Naive thymus-derived CD4-positive, alpha-beta T cell (primary cell): ENCODE measurements around the gene GJC1. TPM values are rescaled to one million over a fixed set of nuclear protein-coding genes. Genes with fewer than 3 reads are reported as not detected.

Experiments used
- ATAC-seq: fragments of 150-1000 bp; cut with Tn5 transposase; 2 replicates; pipeline ENCODE4 v1.10.0; 2021; ENCODE audit warnings: mild to moderate bottlenecking, moderate library complexity
- CTCF ChIA-PET: fragments of 350-600 bp; sonication (Branson Sonifier 250); formaldehyde crosslinking; loops from one replicate; lab custom pipeline; 2021; ENCODE audit warnings: antibody characterized with exemption; lab: Charles Lee
- POLR2A ChIA-PET: fragments of 350-600 bp; sonication (Branson Sonifier 250); formaldehyde crosslinking; loops from one replicate; lab custom pipeline; 2021; ENCODE audit warnings: antibody characterized with exemption, inconsistent platforms; lab: Charles Lee
- DNase-seq, 9 donors: peaks; one replicate each; pipeline versions ENCODE4 v3.0.0 to v3.0.0-alpha.2; 2020 to 2022; ENCODE audit warnings: mixed read lengths in 1 of 9
- H3K27ac ChIP-seq: one replicate; pipeline ENCODE4 v1.7.0; 2013; ENCODE audit warnings: mild to moderate bottlenecking, low read depth, low read length, moderate library complexity
- H3K27me3 ChIP-seq, 2 donors: one replicate each; pipeline ENCODE4 v1.7.0; 2013; ENCODE audit warnings: low read length in 2 of 2, mild to moderate bottlenecking in 2 of 2, moderate library complexity in 2 of 2; ENCODE audit not compliant: control insufficient read depth in 2 of 2, insufficient read depth in 2 of 2
- H3K36me3 ChIP-seq, 3 experiments: 1 replicate in 2 of 3; 2 replicates in 1 of 3; pipeline ENCODE4 v1.7.0; 2013; ENCODE audit warnings: low read length in 3 of 3, mild to moderate bottlenecking in 3 of 3, moderate library complexity in 1 of 3; ENCODE audit not compliant: insufficient read depth in 3 of 3, control insufficient read depth in 2 of 3
- H3K4me1 ChIP-seq, 2 donors: one replicate each; pipeline ENCODE4 v1.7.0; 2013; ENCODE audit warnings: low read length in 2 of 2, mild to moderate bottlenecking in 2 of 2, moderate library complexity in 1 of 2; ENCODE audit not compliant: control insufficient read depth in 2 of 2, insufficient read depth in 2 of 2
- H3K4me3 ChIP-seq: 2 replicates; pipeline ENCODE4 v1.7.0; 2013; ENCODE audit warnings: mild to moderate bottlenecking, low read length
- H3K9me3 ChIP-seq, 3 experiments: 1 replicate in 2 of 3; 2 replicates in 1 of 3; pipeline ENCODE4 v1.7.0; 2013; ENCODE audit warnings: low read length in 3 of 3; ENCODE audit not compliant: control insufficient read depth in 2 of 3
- H3K27ac Mint-ChIP-seq, 9 donors: one replicate each; pipeline ENCODE4 v1.8.0; 2020 to 2022; ENCODE audit warnings: mixed read lengths in 9 of 9, mild to moderate bottlenecking in 8 of 9, moderate library complexity in 5 of 9, inconsistent platforms in 2 of 9
- H3K27me3 Mint-ChIP-seq, 5 donors: one replicate each; pipeline ENCODE4 v1.8.0; 2021 to 2022; ENCODE audit warnings: mixed read lengths in 5 of 5, mild to moderate bottlenecking in 1 of 5
- H3K36me3 Mint-ChIP-seq, 5 donors: one replicate each; pipeline ENCODE4 v1.8.0; 2020 to 2022; ENCODE audit warnings: mixed read lengths in 5 of 5, mild to moderate bottlenecking in 3 of 5, inconsistent platforms in 1 of 5
- H3K4me1 Mint-ChIP-seq, 7 donors: one replicate each; pipeline ENCODE4 v1.8.0; 2020 to 2022; ENCODE audit warnings: mixed read lengths in 7 of 7, mild to moderate bottlenecking in 3 of 7, inconsistent platforms in 1 of 7
- H3K4me3 Mint-ChIP-seq, 10 donors: one replicate each; pipeline ENCODE4 v1.8.0; 2020 to 2022; ENCODE audit warnings: mild to moderate bottlenecking in 10 of 10, mixed read lengths in 10 of 10, moderate library complexity in 6 of 10, inconsistent platforms in 2 of 10
- H3K9me3 Mint-ChIP-seq, 11 donors: one replicate each; pipeline ENCODE4 v1.8.0; 2020 to 2022; ENCODE audit warnings: mixed read lengths in 11 of 11, mild to moderate bottlenecking in 4 of 11, inconsistent platforms in 1 of 11, moderate library complexity in 1 of 11
- intact Hi-C, 2 donors: fragments of 100-400 bp; cut with micrococcal nuclease; formaldehyde crosslinking; loops; one replicate each; pipeline ENCODE4 v1.15.1; 2023
- polyA plus RNA-seq, 2 donors: library from polyadenylated mRNA; unstranded; fragments of 300-500 nt; fragmentation: Illumina TruSeq; gene quantifications; one replicate each; pipeline ENCODE4 v1.2.3, GENCODE V29; 2021
- total RNA-seq, 6 experiments: library from RNA in 5 of 6; stranded (reverse) in 5 of 6; gene quantifications; 1 replicate in 5 of 6; 2 replicates in 1 of 6; pipeline ENCODE4 v1.2.3 and lab custom pipeline; 2021 to 2026

GJC1 gene
- total and polyA plus RNA-seq, 7 experiments from 2014 or later: 0.20 to 1.4 TPM; not detected in 5

GRCh38 chr17:44778656-44779210, 51.4 kb downstream of the GJC1 start:
- peak overlapping the region in 2 of 9 donors; percentile 14 to 18 for H3K27ac Mint-ChIP-seq
- H3K4me1 Mint-ChIP-seq: peaks cover 0 to 14% (median 9%) of the 10 kb centered on the region in 7 donors
- no peaks in the 10 kb centered on the region for H3K36me3 Mint-ChIP-seq
- no peak for DNase-seq
- H3K4me3 Mint-ChIP-seq: peak overlapping the region; percentile 8 to 72 (median 60)
- peak overlapping the region; percentile 59 for H3K4me3 ChIP-seq
- no peaks in the 10 kb centered on the region for H3K9me3 ChIP-seq
- peaks cover 0 to 11% (median 0%) of the 10 kb centered on the region in 5 donors for H3K27me3 Mint-ChIP-seq
- ATAC-seq: no peak
- H3K27ac ChIP-seq: no peak overlapping the region
- ChIA-PET CTCF (interaction anchor here (1.0 to 13.5 kb wide), 4 partner anchors 9 to 245 kb away, joined by 3 to 146 read pairs (median 4); no protein-coding TSS in a partner anchor), POLR2A (no interaction called here)
- H3K27me3 ChIP-seq: no peaks in the 10 kb centered on the region
- no peaks in the 10 kb centered on the region for H3K9me3 Mint-ChIP-seq
- intact Hi-C loops: loop anchor here (1.0 to 10.0 kb wide), 9 partner anchors 54 to 536 kb away; partner anchors contain the start of genes GJC1 (in 1 of the 2), KIF18B (in 1 of the 2), MAP3K14 (in 1 of the 2) and PLCD3 (in 1 of the 2)
- H3K4me1 ChIP-seq: peaks cover 0 to 11% of the 10 kb centered on the region in 2 donors
- H3K36me3 ChIP-seq: no peaks in the 10 kb centered on the region

DNA sequence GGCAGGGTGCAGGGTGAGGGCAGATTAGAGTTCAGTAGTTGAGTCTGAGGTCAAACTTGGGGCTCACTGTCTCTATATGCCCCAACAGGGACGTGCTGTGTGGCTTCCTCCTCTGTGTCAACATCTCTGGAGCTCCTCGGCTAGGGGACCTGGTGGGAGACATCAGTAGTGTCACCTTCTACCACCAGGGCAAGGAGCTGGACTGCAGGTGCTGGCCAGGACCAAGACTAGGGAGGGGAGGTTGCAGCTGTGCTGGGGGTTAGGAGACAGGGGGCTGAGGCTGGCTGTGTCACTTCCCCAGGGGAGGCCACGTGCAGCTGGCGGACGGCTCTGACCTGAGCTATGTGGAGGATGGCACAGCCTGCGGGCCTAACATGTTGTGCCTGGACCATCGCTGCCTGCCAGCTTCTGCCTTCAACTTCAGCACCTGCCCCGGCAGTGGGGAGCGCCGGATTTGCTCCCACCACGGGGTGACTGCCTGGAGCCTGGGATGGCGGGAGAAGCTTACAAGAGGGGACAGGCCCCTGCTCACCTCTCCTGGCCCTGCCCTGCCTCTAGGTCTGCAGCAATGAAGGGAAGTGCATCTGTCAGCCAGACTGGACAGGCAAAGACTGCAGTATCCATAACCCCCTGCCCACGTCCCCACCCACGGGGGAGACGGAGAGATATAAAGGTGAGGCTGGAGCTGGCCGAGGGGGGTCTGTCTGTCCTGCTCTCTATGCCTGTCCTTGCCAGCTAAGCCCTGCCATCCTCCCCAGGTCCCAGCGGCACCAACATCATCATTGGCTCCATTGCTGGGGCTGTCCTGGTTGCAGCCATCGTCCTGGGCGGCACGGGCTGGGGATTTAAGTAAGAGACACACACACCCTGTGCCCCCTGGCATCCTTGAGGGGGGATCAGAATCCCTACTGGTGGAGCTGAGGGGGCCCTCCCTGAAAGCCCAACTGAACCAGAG, 52.4 kb downstream of the GJC1 start:
- ChIA-PET POLR2A (interaction anchor here (1.0 kb wide), 1 partner anchor 89 kb away, joined by 3 read pairs; no protein-coding TSS in a partner anchor), CTCF (interaction anchor here (1.2 to 13.5 kb wide), 2 partner anchors 89 to 117 kb away, joined by 4 to 146 read pairs; no protein-coding TSS in a partner anchor)
- Histone ChIP-seq H3K4me3 (no peak overlapping the region), H3K27ac (no peak overlapping the region), H3K9me3 (no peaks in the 10 kb centered on the region), H3K36me3 (no peaks in the 10 kb centered on the region), H3K27me3 (no peaks in the 10 kb centered on the region), H3K4me1 (peaks cover 0 to 11% of the 10 kb centered on the region in 2 donors)
- peak overlapping the region in 5 of 10 donors; percentile 38 to 89 (median 42) for H3K4me3 Mint-ChIP-seq
- H3K27ac Mint-ChIP-seq: peak overlapping the region in 1 of 9 donors; percentile 13
- ATAC-seq: no peak
- intact Hi-C loops: loop anchor here (5.0 to 10.0 kb wide), 6 partner anchors 55 to 537 kb away; partner anchors contain the start of genes GJC1 (in 1 of the 2), KIF18B (in 1 of the 2), MAP3K14 (in 1 of the 2) and PLCD3 (in 1 of the 2)
- peaks cover 0 to 14% (median 9%) of the 10 kb centered on the region in 7 donors for H3K4me1 Mint-ChIP-seq
- H3K27me3 Mint-ChIP-seq: peaks cover 0 to 11% (median 0%) of the 10 kb centered on the region in 5 donors
- no peaks in the 10 kb centered on the region for H3K9me3 Mint-ChIP-seq
- no peak for DNase-seq
- no peaks in the 10 kb centered on the region for H3K36me3 Mint-ChIP-seq

DNA sequence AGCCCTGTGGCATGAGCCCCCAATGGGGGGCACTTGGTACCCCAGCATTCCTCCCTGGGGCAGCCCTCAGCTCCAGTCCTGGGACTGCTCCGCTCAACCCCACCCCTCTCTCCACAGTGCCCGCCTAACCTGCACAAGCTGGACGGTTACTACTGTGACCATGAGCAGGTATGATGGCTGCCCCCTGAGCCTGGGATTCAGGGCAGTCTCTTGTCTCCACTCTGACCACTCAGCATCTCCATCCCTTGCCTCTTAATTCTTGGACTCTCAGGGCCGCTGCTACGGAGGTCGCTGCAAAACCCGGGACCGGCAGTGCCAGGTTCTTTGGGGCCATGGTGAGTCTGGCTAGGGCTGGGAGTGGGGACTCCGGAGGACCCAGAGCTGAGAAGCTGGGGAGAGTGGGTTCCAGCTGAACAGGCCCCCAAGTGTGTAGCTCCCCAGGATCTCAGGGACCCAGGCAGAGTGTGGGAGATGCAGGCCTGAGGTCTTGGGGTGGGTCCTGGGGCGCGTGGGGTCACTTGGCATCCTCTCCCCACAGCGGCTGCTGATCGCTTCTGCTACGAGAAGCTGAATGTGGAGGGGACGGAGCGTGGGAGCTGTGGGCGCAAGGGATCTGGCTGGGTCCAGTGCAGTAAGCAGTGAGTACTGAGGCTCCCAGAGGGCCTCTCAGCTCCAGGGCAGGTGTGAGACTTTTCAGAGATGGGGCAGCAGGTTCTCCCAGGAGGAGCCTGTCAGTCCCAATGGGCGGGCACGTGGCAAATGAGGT, 53.3 kb downstream of the GJC1 start:
- Histone ChIP-seq H3K27me3 (no peaks in the 10 kb centered on the region), H3K9me3 (no peaks in the 10 kb centered on the region), H3K27ac (no peak overlapping the region), H3K36me3 (no peaks in the 10 kb centered on the region), H3K4me3 (peak overlapping the region; percentile 87), H3K4me1 (peaks cover 0 to 11% of the 10 kb centered on the region in 2 donors)
- peaks cover 0 to 14% (median 9%) of the 10 kb centered on the region in 7 donors for H3K4me1 Mint-ChIP-seq
- H3K4me3 Mint-ChIP-seq: peak overlapping the region; percentile 37 to 92 (median 88)
- no peak for DNase-seq
- ATAC-seq: no peak
- CTCF ChIA-PET: interaction anchor here (1.2 to 13.5 kb wide), 3 partner anchors 90 to 246 kb away, joined by 4 to 146 read pairs (median 9); no protein-coding TSS in a partner anchor
- no peaks in the 10 kb centered on the region for H3K9me3 Mint-ChIP-seq
- H3K36me3 Mint-ChIP-seq: no peaks in the 10 kb centered on the region
- H3K27me3 Mint-ChIP-seq: peaks cover 0 to 9% (median 0%) of the 10 kb centered on the region in 5 donors
- POLR2A ChIA-PET: interaction anchor here (1.0 kb wide), 1 partner anchor 90 kb away, joined by 3 read pairs; no protein-coding TSS in a partner anchor
- intact Hi-C loops: loop anchor here (5.0 to 10.0 kb wide), 6 partner anchors 55 to 538 kb away; partner anchors contain the start of genes GJC1 (in 1 of the 2), KIF18B (in 1 of the 2), MAP3K14 (in 1 of the 2) and PLCD3 (in 1 of the 2)
- H3K27ac Mint-ChIP-seq: peak overlapping the region in 1 of 9 donors; percentile 32

DNA sequence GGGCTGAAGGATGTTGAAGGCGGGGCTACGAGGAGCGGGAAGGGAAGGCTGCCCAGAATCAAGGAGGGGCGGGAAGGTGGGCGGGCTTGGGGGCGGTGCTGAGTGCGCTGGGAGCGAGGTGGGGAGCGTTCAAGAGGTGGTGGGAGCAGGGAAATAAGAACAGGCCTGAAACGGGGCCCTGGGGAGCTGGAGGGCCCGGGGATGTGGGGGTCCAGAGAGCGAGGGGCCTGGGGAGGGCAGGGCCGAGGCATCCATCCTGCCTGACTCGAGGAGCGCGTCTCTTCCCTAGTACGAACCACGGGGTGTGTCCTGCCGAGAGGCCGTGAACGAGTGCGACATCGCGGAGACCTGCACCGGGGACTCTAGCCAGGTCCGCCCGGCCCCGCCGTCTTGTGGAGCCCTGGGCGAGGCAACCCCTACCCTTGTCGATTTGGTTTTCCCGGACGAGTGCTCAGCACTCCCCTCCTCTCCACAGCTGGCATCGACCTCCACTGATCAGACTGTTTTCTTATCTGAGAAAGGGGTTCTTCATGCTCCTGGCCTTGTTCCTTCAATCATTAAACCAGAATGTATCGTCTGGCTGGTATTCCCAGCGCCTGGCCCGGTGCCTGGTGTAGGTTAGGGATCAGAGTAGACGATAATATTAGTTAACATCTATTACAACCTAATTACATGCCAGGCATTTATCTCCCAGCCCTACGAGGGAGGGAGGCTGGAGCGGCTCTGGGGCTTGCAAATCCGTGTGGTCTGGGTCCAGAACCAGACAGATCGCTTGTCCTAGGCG, 54.1 kb downstream of the GJC1 start:
- Histone ChIP-seq H3K36me3 (no peaks in the 10 kb centered on the region), H3K4me3 (peak overlapping the region; percentile 87), H3K9me3 (no peaks in the 10 kb centered on the region), H3K27me3 (no peaks in the 10 kb centered on the region), H3K27ac (peak overlapping the region; percentile 76), H3K4me1 (peaks cover 0 to 11% of the 10 kb centered on the region in 2 donors)
- DNase-seq: peak in 1 of 9 donors; percentile 97
- ChIA-PET POLR2A (interaction anchor here (1.1 kb wide), 1 partner anchor 89 kb away, joined by 5 read pairs; no protein-coding TSS in a partner anchor), CTCF (interaction anchor here (0.6 to 13.5 kb wide), 9 partner anchors 50 to 385 kb away, joined by 3 to 146 read pairs (median 4); no protein-coding TSS in a partner anchor)
- Mint-ChIP-seq H3K4me1 (peaks cover 0 to 14% (median 9%) of the 10 kb centered on the region in 7 donors), H3K27me3 (peaks cover 0 to 9% (median 0%) of the 10 kb centered on the region in 5 donors), H3K36me3 (no peaks in the 10 kb centered on the region), H3K4me3 (peak overlapping the region; percentile 88 to 93 (median 90)), H3K27ac (peak overlapping the region in 8 of 9 donors; percentile 58 to 80 (median 70)), H3K9me3 (no peaks in the 10 kb centered on the region)
- ATAC-seq: no peak
- intact Hi-C loops: loop anchor here (1.0 to 10.0 kb wide), 20 partner anchors 53 to 590 kb away; partner anchors contain the start of genes EFTUD2 (in 2 of the 2), C1QL1 (in 1 of the 2), DBF4B (in 1 of the 2) and DCAKD (in 1 of the 2)
